CD4-positive, alpha-beta T cell treated with Interleukin-6 for 4 hours (primary cell): Measurements from ENCODE around the gene SKOR1.

Experiments used
- DNase-seq: peaks from one replicate; pipeline ENCODE4 v3.0.0-alpha.2; 2020; ENCODE audit warnings: mixed read lengths

Gene SKOR1

DNA sequence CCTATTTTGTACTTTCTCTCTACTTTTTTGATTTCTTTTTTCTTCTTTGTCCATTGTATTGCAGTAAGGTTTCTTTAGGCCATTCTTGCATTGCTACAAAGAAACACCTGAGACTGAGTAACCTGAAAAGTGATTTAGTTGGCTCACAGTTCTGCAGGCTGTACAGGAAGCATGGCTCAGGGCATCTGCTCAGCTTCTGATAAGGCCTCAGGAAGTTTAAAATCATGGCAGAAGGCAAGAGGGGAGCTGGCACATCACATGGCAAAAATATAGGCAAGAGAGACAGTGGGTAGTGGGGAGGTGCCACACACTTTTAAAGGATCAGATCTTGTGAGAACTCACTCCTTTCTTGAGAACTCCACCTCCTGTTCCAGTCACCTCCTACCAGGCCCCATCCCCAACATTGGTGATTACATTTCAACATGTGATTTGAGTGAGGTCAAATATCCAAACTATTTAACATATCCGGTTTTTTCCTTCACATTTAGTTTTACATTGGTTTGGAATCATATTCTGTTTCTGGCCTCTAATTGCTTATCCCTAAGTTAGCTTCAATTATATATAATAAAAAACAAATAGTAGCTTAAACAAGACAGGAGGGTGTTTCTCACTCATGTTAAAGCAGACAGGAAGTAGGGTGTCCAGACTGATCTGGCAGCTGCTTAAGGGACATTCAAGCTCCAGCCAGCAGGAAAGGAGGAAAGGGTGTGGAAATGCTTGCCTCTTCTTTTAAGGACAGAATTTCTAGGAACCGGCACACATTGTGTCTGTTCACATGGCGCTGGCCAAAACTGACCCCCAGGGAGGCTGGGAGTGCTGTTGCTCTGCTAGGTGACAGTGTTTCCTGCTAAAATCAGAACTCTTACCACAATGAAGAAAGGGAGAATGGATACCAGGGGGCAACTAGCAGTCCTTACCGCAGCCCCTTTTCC is 28.8 kb upstream of the SKOR1 start:
- DNase-seq = no peak

DNA sequence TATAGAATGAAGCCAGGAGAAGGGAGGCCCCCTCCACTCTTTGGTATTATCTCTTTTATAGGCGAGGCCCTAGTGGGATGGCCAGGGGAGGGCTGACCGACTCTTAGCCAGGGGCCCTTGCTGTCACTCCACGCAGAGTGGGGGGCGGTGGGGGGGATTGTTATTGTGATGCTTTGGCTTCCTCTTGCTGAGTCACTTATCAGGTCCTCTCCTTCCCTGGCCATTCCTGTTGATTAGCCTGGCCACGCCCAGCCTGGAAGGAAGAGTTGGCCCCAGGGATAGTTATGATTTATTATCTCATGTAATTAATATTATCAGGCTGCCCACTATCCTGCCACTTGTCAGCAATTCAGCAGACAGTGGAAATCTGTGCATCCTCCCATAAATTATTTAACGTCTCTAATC is 25.5 kb upstream of the SKOR1 start:
- no peak for DNase-seq

DNA sequence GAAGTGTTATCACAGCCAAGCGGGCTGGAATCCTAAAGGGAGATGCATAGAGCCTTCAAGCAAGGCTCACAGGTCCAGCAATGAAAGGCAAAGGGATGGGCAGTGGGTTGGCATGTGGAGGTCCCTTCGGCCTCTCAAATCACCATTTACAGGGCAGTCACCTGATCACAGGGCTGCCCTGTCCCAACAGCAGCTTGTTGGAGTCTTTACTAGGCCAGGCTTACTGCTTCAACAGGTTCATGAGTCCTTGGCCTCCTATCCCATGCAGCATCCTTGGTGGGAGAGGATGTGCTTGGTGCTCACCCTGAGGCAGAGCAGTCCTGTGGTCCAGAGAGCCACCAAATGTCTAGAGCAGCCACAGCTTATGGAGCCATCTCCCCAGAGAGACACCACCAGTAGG is 24.2 kb upstream of the SKOR1 start:
- DNase-seq = no peak

DNA sequence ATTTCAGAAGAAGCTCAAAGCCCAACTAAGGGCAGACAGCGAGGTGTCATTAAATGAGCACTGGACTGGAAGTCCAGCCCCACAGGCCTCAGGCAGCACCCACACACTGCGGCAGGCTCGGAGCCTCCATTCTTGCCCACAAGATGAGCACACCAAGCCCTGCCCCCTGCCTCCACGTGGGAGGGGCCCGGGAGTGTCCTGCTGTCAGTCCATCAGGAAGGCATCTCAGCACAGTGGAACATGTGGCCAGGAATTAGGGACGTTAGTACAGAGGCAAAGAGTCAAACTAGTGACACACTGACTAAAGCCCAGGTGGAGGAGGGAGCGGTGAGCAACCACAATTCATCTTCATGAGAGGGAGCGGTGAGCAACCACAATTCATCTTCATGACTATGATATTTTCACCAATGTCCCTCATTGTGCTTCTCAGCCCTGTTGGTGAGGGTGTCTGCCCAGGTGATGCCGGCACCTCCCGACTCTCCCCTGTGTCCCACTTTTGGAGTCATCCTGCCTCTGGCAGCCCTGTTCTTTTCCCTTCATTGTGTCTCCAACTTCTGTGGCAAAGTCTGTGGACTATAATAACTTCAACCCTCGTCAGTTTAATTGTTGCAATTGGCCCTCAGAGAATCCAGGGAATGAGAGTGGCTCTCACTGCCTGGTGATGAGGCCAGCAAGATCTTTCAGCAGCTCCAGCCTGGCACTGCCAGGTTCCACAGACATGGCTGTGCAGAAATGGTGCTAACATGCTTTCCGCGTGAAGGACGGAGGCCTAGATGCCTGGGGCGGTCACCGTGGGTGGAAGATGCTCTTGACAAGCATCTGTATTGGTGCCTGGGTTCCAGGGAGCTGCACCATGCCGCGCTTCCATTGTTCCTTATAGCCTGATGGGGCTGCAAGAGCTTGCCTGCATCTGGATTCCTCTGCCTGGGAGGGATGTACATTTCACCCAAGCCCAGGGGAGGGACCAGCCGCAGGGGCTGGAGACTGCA is 23.1 kb upstream of the SKOR1 start:
- no peak for DNase-seq

DNA sequence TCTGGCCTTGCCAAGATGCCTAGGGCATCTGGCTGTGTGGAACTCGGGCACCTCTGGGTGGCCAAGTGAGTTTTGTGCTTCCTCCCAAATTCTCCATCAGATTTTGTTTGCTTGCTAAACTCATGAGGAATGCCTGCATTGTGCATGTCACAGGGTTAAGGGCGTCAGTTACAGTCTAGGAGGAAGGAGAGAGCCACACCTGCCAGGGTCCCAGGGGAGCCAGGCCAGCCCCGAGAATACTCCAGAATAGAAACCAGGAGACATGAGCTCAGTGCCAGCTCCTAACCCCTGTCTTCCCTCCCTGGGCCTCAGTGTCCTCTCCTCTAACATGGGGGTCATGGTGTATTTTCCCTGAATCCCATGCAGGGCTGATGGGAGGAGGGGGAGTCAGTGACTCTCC is 22.0 kb upstream of the SKOR1 start:
- DNase-seq = no peak

DNA sequence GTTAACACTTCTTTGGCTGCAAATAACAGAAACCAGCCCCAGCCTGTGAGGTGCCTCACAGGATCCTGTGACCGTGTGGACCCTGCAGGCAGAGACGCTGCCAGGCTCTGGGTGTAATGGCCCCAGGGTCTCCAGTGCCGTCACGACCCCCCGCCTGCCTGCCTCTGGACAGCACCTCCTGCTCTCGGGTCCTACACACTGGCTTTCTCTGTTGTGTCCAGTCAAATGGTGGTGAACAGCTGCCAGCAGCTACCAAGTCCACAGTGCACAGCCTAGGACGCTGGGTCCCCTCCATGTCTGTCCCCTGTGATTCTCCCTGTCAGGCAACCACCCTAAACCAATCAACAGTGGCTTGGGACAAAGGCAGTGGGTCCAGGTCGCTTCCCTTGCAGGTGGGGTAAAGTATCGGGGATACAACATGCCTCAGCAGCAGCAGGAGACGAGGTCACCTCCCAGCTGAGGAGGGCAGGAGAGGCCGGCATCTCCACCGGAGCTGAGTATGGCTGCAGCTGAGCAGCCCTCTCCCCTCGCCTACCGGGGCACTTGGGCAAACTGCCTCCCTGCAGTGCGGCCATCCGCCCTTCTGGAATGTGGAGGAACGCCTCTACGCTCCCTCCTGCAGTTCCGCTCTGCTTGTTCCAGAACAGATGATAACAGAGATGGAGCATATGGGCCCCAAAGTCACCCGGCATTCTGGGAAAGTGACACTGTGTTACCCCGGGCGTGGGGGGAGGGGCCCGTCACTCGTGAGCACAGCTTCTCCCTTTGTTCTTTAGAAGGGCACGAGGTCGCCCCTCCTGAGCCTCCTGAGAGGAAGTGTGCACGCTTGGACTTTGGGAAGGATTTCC is 21.1 kb upstream of the SKOR1 start:
- DNase-seq = no peak

DNA sequence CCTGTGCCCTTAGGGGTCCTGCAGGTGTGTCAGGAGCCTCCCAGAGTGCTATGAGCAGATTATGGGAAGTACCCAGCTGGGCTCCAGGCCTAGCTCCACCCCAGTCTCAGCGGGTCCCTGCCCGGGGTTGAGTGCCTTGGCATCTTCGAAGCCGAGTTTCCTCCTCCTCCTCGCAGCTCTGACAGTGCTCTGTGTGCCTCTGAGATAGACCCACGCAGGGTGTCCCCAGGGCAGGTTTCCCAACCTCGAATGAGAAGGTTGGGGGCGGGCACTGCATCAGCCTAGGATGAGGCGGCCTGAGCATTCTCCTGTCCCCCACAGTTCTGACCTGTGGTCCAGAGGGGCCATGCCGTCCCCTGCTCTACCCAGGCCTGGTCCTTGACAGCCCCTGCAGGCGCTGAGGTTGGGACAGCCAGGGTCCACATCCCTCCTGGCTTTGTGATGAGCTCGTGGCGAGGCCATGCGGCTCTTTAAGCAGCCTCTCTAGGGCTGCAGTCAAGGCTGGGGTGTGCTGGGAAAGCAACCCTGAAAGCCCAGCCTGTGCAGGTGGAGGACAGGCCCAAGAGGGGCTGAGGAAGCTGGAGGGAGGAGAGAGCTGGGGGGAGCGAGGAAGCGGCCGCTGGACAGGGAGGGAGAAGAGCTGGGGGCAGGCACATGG is 20.2 kb upstream of the SKOR1 start:
- no peak for DNase-seq

DNA sequence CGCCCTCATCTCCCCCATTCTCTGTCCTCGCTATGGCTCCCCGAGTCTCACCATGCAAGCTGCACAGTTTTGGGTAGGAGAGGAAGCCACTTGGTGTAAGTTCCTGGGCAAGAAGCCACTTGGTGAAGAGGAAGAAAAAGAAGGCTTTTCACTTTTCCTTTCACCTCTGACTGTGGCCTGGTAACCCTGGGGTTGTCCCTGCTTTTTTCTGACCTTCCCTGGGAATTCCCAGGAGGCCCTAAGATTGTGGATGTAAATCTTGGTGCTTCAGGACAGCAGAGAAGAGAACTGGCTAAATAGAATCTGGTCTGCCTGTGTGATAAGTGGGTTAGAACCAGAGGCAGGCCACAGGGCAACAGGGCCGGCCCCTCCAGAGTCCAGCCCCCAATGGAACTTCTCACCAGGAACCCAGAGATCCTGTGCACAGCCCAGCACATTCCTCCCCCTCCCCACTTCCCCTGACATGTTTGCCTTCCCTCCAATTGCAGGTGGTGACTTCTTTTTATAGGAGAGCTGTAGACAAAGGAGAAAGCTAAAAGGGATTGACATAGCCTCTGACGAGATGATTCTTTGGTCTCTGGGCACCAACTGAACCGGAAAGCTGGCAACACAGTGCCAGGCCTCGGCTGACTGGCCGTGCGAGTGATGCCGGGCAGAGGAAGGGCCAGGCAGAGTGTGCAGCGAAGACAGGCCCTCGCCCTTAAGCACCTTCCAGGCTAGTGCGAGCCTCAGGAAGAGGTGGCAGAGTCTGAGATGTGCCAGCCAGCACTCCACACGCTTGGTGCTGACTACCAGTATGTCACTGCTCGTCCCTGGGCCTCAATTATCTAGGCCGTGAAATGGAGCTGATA is 19.4 kb upstream of the SKOR1 start:
- no peak for DNase-seq

DNA sequence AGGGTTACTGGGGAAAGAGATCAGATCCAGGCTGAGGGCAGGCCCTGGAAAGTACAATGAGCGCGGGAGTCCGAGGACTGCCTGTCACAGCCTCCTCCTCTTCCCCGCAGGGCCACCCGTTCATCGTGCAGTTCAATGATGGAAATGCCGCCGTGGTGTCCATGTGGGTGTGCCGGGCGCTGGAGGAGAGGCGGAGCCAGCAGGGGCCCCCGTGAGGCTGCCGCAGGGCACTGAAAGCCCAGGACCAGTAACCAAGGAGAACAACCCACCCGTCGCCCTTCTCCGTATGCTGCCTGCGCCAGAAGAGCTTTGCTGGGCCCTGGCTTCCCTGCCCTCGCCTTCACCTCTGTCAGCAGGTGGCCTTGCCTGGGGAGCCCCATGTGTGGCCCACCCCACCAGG is 18.8 kb upstream of the SKOR1 start:
- no peak for DNase-seq

DNA sequence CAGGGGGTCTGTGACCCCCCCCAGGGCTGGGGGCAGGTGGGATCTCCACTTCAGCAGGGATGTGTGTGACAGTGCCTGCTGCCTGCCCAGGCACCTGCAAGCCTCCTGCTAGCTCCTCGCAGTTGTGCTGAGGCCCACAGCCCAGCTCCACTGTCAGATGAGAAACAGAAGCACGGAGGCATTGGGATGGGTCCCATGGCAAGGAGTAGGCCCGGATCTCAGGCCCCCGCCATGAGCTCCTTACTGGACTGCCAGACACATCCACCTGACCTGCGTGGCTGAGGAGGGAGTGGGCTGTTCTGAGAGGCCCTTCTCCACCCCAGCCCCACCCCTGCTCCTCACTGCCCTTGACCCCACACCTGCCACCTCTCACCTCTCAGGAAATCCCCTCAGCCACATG is 18.2 kb upstream of the SKOR1 start:
- no peak for DNase-seq

DNA sequence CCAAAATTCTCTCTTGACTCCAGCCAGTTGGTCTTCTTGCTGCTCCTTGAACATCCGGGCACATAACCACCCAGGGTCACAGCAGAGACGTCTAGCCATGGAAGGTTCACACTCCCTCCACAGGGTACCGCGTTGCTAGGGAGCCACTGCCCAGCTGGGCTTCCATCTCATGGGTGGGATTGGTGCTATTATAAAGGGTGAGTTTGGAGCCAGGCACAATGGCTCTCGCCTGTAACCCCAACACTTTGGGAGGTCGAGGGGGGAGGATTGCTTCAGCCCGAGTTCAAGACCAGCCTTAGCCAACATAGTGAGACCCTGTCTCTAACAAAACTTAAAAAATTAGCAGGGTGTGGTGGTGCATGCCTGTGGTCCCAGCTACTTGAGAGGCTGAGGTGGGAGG is 17.5 kb upstream of the SKOR1 start:
- no peak for DNase-seq

DNA sequence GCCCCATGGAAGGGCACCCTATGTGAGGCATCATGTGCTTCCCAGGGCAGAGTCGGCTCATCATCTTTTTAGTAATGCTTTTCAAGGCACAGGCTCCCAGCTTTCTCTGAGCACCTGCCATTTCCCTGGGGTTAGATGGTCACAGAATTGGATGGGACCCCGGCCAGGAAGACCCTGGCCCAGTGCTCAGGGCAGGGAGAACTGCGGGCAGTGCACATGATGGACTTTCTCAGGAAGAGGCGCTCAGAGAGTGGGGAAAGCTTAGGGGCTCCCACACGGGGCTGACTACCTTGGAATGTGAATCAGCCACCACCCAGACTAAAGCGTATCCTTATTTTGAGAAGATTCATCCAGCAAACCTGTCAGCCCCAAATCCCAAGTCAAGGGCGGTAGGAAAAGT is 16.5 kb upstream of the SKOR1 start:
- DNase-seq = no peak

DNA sequence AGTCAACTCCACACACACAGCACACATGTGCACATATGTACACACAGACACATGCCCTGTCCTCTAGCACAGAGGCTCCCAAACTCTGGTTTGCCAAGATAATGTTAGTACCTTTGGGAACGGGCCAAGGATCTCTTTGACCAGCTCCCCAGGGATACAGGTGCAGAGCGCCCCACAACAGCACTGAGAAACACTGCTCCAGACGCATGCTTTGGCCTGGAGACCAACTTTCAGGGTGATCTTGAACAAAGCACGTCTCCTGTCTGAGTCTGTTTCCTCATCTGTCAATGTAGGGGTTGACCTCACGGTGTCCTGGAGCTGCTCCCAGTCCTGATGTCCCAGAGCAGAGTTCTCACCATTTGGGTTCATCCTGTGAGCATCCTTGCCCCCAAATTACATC is 15.9 kb upstream of the SKOR1 start:
- DNase-seq = no peak

DNA sequence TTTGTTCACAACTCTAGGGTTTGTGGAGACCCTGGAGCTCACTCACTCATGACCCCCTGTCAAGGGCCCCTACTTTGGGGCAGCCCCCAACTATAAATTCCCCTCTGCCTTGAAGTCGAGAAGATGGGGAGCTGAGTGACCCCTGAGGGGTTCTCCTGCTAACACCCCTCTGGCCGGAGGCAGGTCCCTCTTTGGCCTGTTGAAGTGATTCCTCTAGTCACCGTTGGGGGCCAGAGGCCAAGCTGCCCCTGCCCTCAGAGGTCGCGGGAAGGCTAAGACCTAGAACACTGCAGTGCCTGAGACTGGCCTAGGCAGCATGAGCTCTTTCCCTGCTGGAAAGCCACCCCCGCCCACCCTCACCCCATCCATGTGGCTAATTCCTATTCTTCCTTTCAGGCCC is 15.4 kb upstream of the SKOR1 start:
- no peak for DNase-seq

DNA sequence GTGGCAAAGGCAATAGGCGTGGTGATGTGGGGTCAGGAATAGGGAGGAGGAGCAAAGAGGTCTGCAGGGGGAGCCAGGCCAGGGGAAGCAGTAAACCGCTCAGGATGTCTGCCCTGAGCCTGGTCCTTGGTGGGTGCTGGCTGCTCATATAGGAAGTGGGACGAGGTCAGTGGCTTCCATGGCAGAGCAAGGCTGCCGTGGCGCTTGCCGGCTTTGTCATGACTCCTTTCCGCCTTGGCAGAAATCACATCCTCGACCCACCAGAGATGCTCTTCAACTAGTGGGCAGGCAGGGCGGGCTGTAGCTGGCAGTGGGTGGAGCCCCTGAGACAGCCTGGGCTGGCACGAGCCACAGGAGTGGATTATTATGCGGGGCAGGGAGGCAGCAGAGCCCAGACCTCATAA is 13.1 kb upstream of the SKOR1 start:
- DNase-seq = no peak

DNA sequence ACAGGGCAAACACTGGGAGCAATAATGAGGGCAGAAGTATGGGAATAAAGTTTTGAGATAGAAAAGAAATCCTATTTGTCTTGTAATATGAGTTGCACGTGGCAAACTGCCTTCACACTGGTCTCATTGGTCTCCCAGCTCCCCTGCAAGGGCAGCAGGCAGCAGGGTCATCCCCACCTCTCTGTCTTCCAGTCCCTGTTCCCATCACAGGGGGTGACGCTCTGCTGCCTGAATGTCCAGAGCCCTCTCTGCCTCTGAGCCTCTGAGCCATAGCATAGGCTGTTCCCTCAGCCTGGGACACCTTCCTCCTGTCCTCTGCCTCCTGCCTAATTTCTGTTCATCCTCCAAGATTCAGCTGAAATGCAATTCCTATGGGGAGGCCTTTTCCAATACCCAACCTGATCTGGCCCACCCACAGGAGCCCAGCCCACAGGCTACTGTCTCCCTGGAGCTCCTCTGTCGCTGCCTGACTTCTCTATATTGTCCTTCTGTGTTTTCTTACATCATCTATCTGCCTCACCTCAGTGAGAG is 12.1 kb upstream of the SKOR1 start:
- no peak for DNase-seq

DNA sequence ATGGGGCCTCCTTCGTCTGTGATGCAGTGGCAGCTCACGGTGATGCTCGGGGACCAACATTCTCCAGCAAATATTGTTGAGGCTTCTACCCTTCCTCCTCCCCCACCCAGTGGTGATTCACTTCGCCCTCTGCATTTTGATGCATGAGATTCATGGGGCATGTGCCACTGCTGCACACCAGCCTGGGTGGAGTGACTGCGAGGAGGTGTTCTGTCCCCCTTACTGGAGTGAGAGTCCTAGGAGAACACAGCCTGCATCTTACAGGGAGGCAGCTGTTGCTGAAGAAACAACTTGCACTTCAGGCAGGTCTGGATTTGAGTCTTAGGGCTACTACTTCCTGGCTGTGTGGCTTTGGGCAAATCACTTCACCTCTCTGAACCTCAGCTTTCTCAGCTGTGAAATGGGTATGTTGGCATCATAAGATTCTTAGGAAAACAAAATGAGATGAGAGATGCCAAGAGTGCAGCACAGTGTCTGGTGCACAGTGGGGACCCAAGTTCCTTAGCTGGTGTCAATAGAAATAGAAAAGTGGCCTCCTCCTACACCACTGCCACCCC is 10.2 kb upstream of the SKOR1 start:
- DNase-seq = no peak

DNA sequence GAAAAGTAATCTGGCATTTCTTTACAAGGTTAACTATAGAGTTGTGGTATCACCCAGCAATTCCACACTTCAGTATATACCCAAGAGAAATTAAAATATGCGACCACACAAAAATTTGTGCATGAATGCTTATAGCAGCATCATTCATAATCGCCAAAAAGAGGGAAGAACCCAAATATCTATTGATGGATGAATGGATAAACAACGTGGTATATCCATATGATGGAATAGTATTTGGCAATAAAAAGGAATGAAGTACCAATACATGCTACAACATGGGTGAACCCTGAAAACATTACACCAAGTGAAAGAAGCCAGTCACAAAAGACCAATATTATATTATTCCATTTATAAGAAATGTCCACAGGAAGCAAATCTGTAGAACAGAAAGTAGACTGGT is 8.6 kb upstream of the SKOR1 start:
- no peak for DNase-seq

DNA sequence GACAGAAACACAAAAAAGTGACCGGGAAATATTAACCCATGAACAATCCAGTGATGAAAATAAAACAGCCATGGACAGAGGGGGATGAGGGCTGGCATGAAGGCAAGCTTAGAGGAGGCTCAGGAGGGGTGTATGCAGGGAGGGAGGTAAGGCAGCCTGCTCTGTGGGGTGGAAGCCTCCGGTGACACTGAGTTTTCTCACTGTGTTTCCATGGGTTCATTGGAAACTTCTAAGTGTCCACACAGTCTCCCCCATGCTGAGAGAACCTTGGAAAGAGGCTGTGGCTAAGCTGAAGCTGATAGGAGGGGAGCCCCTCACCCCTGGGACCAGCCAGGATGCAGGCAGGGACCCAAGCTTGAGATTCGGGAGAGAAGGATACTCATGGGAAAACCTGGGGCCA is 6.8 kb upstream of the SKOR1 start:
- DNase-seq = no peak

DNA sequence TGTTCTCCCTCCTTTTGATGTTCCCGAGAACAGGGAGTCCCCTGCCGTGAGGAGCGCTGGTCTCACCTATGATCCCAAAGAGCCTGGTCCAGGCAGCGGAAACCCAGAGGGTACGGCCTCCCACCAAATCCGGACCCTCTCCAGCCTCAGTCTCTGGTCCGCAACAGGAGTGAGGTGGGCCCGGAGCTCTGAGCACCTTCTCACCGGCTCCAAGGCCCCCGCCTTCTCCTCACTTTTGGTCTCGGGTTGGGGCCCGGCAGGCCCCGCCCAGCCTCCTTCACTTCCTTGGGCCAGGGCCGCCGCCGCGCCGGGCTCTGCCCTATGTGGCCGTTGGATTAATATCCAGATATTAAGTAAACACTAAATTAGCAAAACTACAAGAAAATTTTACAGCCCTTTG is 5.7 kb upstream of the SKOR1 start:
- no peak for DNase-seq
